HEK293T (cell line): ENCODE results near the gene TNFSF13B.

Experiments
- CTCF ChIA-PET: fragments of 350-600 bp; formaldehyde crosslinking; extraction: SDS; loops from one replicate; lab custom pipeline; 2021; ENCODE audit warnings: antibody characterized with exemption, inconsistent platforms; lab: Yijun Ruan, JAX
- POLR2A ChIA-PET: fragments of 350-600 bp; formaldehyde crosslinking; extraction: SDS; loops from one replicate; lab custom pipeline; 2020; ENCODE audit warnings: antibody characterized with exemption, inconsistent platforms; lab: Yijun Ruan, JAX
- DNase-seq: peaks from one replicate; pipeline ENCODE4 v3.0.0; 2012; ENCODE audit warnings: mixed read lengths; ENCODE audit errors: extremely low spot score
- ARNT ChIP-seq: fragments of 450-650 bp; IDR thresholded peaks from 2 replicates; pipeline ENCODE4 v1.6.1; 2017; ENCODE audit warnings: mild to moderate bottlenecking
- BHLHE40 ChIP-seq: fragments of 450-650 bp; IDR thresholded peaks from 2 replicates; pipeline ENCODE4 v1.6.1; 2016; ENCODE audit warnings: mild to moderate bottlenecking, moderate library complexity, borderline replicate concordance
- CTBP1 ChIP-seq: fragments of 450-650 bp; IDR thresholded peaks from 2 replicates; pipeline ENCODE4 v1.6.1; 2016; ENCODE audit warnings: borderline replicate concordance
- ELF4 ChIP-seq: fragments of 450-650 bp; IDR thresholded peaks from 2 replicates; pipeline ENCODE4 v1.6.1; 2017; ENCODE audit warnings: antibody characterized with exemption
- FOXA1 ChIP-seq: fragments of 450-650 bp; IDR thresholded peaks from 2 replicates; pipeline ENCODE4 v1.6.1; 2016; ENCODE audit warnings: mild to moderate bottlenecking
- FOXK2 ChIP-seq: fragments of 450-650 bp; IDR thresholded peaks from 2 replicates; pipeline ENCODE4 v1.6.1; 2016; ENCODE audit warnings: mild to moderate bottlenecking
- FOXM1 ChIP-seq: fragments of 450-650 bp; IDR thresholded peaks from 2 replicates; pipeline ENCODE4 v1.6.1; 2017; ENCODE audit warnings: mild to moderate bottlenecking, borderline replicate concordance
- HDGF ChIP-seq: fragments of 450-650 bp; IDR thresholded peaks from 2 replicates; pipeline ENCODE4 v1.6.1; 2017; ENCODE audit warnings: antibody characterized with exemption, borderline replicate concordance
- L3MBTL2 ChIP-seq: fragments of 450-650 bp; conservative IDR thresholded peaks from 2 replicates; pipeline ENCODE4 v1.6.1; 2016; ENCODE audit warnings: mild to moderate bottlenecking
- LEF1 ChIP-seq: fragments of 450-650 bp; IDR thresholded peaks from 2 replicates; pipeline ENCODE4 v1.6.1; 2017; ENCODE audit warnings: mild to moderate bottlenecking, borderline replicate concordance
- NFRKB ChIP-seq: fragments of 450-650 bp; IDR thresholded peaks from 2 replicates; pipeline ENCODE4 v1.6.1; 2016; ENCODE audit warnings: mild to moderate bottlenecking, moderate library complexity
- PKNOX1 ChIP-seq: fragments of 450-650 bp; IDR thresholded peaks from 2 replicates; pipeline ENCODE4 v1.6.1; 2016
- SP1 ChIP-seq: fragments of 450-650 bp; IDR thresholded peaks from 2 replicates; pipeline ENCODE4 v1.6.1; 2017
- SUZ12 ChIP-seq: fragments of 450-650 bp; IDR thresholded peaks from 2 replicates; pipeline ENCODE4 v1.6.1; 2016; ENCODE audit warnings: mild to moderate bottlenecking
- TARDBP ChIP-seq: fragments of 450-650 bp; IDR thresholded peaks from 2 replicates; pipeline ENCODE4 v1.6.1; 2016
- ZNF384 ChIP-seq: fragments of 450-650 bp; IDR thresholded peaks from 2 replicates; pipeline ENCODE4 v1.6.1; 2016

Gene TNFSF13B

GRCh38 chr13:108227651-108228272 lies 41.8 kb upstream of the TNFSF13B start:
- POLR2A ChIA-PET = no interaction called here
- TF ChIP-seq NFRKB = no peak
- TF ChIP-seq FOXA1 = no peak
- CTCF ChIA-PET = interaction anchor here (0.6 kb wide), 1 partner anchor 1030 kb away, joined by 3 read pairs; no protein-coding TSS in a partner anchor
- no peak for DNase-seq

- no peak for TF ChIP-seq FOXK2
- TF ChIP-seq CTBP1 = no peak
- no peak for TF ChIP-seq PKNOX1
- no peak for TF ChIP-seq FOXM1
- CTCF ChIA-PET = no interaction called here
- POLR2A ChIA-PET = no interaction called here
- DNase-seq = no peak
Measured at GRCh38 chr13:108230377-108230776, 39.1 kb upstream of the TNFSF13B start.

- no peak for TF ChIP-seq SP1
- TF ChIP-seq ZNF384 = no peak
- TF ChIP-seq CTBP1 = no peak
- TF ChIP-seq BHLHE40 = no peak
- TF ChIP-seq TARDBP = no peak
- TF ChIP-seq PKNOX1 = no peak
- TF ChIP-seq ELF4 = no peak
- no peak for TF ChIP-seq HDGF
- TF ChIP-seq L3MBTL2 = no peak
- TF ChIP-seq FOXM1 = no peak
- TF ChIP-seq FOXK2 = no peak
- TF ChIP-seq NFRKB = no peak
- DNase-seq = no peak
- ChIA-PET CTCF (no interaction called here), POLR2A (no interaction called here)
Measured at GRCh38 chr13:108249150-108249549, 20.4 kb upstream of the TNFSF13B start.

GRCh38 chr13:108257248-108257647 lies 12.3 kb upstream of the TNFSF13B start:
- CTCF ChIA-PET = no interaction called here
- no peak for DNase-seq
- no peak for TF ChIP-seq SP1
- no peak for TF ChIP-seq FOXM1
- TF ChIP-seq SUZ12 = no peak
- no peak for TF ChIP-seq FOXA1
- TF ChIP-seq FOXK2 = no peak
- no peak for TF ChIP-seq ZNF384
- TF ChIP-seq ARNT = no peak
- no peak for TF ChIP-seq TARDBP
- no peak for TF ChIP-seq HDGF
- no peak for TF ChIP-seq BHLHE40
- TF ChIP-seq PKNOX1 = no peak
- no peak for TF ChIP-seq L3MBTL2
- TF ChIP-seq NFRKB = no peak
- no peak for TF ChIP-seq LEF1
- TF ChIP-seq ELF4 = no peak
- TF ChIP-seq CTBP1 = no peak
- POLR2A ChIA-PET = no interaction called here

GRCh38 chr13:108263621-108264355 lies 5.7 kb upstream of the TNFSF13B start:
- TF ChIP-seq ARNT = no peak
- TF ChIP-seq FOXM1 = no peak
- no peak for TF ChIP-seq ZNF384
- no peak for TF ChIP-seq HDGF
- no peak for DNase-seq
- ChIA-PET POLR2A (no interaction called here), CTCF (interaction anchor here (0.6 kb wide), 1 partner anchor 197 kb away, joined by 3 read pairs; no protein-coding TSS in a partner anchor)

- no peak for TF ChIP-seq ELF4
- no peak for TF ChIP-seq L3MBTL2
- TF ChIP-seq LEF1 = no peak
- TF ChIP-seq TARDBP = no peak
- DNase-seq = no peak
- POLR2A ChIA-PET = no interaction called here
- CTCF ChIA-PET = no interaction called here
Measured at GRCh38 chr13:108266321-108266990, 3.1 kb upstream of the TNFSF13B start.
